Neural progenitor cell (in vitro differentiated cells): ENCODE data around the gene NRG2. TPM values are rescaled to one million over a fixed set of nuclear protein-coding genes. Genes with fewer than 3 reads are reported as not detected.

ENCODE experiments used
- DNase-seq: peaks from one replicate; pipeline ENCODE4 v3.0.0-alpha.2; 2016; ENCODE audit warnings: low spot score
- H2AFZ ChIP-seq: fragments of 200-600 bp; sonication (generic); replicated peaks from 2 replicates; pipeline ENCODE4 v1.6.1; 2016; ENCODE audit warnings: antibody characterized with exemption
- H3F3A ChIP-seq: fragments of 200-600 bp; sonication (generic); 2 replicates; pipeline ENCODE4 v1.6.1; 2016; ENCODE audit warnings: antibody characterized with exemption, low read depth
- H3K27ac ChIP-seq: fragments of 200-600 bp; sonication (generic); 2 replicates; pipeline ENCODE4 v1.5.1; 2016; ENCODE audit warnings: mild to moderate bottlenecking
- H3K27me3 ChIP-seq: fragments of 200-600 bp; sonication (generic); 2 replicates; pipeline ENCODE4 v1.6.1; 2016; ENCODE audit warnings: mild to moderate bottlenecking, moderate library complexity
- H3K36me3 ChIP-seq: fragments of 200-600 bp; sonication (generic); 2 replicates; pipeline ENCODE4 v1.5.1; 2016
- H3K4me1 ChIP-seq: fragments of 200-600 bp; sonication (generic); 2 replicates; pipeline ENCODE4 v1.6.1; 2016; ENCODE audit warnings: mixed run types
- H3K4me2 ChIP-seq: fragments of 200-600 bp; sonication (generic); 2 replicates; pipeline ENCODE4 v1.6.1; 2016
- H3K4me3 ChIP-seq: fragments of 200-600 bp; sonication (generic); 2 replicates; pipeline ENCODE4 v1.5.1; 2016
- H3K79me2 ChIP-seq: fragments of 200-600 bp; sonication (generic); 2 replicates; pipeline ENCODE4 v1.6.1; 2016; ENCODE audit warnings: low read depth
- H3K9ac ChIP-seq: fragments of 200-600 bp; sonication (generic); 2 replicates; pipeline ENCODE4 v1.6.1; 2016
- H3K9me3 ChIP-seq: fragments of 200-600 bp; sonication (generic); 2 replicates; pipeline ENCODE4 v1.5.1; 2016; ENCODE audit warnings: low read depth
- H4K20me1 ChIP-seq: fragments of 200-600 bp; sonication (generic); 2 replicates; pipeline ENCODE4 v1.6.1; 2016; ENCODE audit warnings: low read depth
- H3K27ac Mint-ChIP-seq: 3 replicates; pipeline ENCODE4 v1.8.0; 2021; ENCODE audit warnings: mixed read lengths
- H3K27me3 Mint-ChIP-seq: 2 replicates; pipeline ENCODE4 v1.8.0; 2022; ENCODE audit warnings: low read depth, mild to moderate bottlenecking, inconsistent platforms, moderate library complexity, mixed read lengths; ENCODE audit not compliant: insufficient read depth
- H3K36me3 Mint-ChIP-seq: 3 replicates; pipeline ENCODE4 v1.8.0; 2021; ENCODE audit warnings: mixed read lengths
- H3K4me1 Mint-ChIP-seq: 3 replicates; pipeline ENCODE4 v1.8.0; 2021; ENCODE audit warnings: mixed read lengths
- H3K4me3 Mint-ChIP-seq: 3 replicates; pipeline ENCODE4 v1.8.0; 2021; ENCODE audit warnings: mild to moderate bottlenecking, moderate library complexity, mixed read lengths
- H3K9me3 Mint-ChIP-seq: 3 replicates; pipeline ENCODE4 v1.8.0; 2020; ENCODE audit warnings: mixed read lengths
- EZH2 ChIP-seq: fragments of 200-600 bp; sonication (generic); IDR thresholded peaks from 2 replicates; pipeline ENCODE4 v1.6.1; 2017; ENCODE audit warnings: antibody characterized with exemption, mild to moderate bottlenecking, moderate library complexity
- EZH2phosphoT487 ChIP-seq: fragments of 200-600 bp; sonication (generic); IDR thresholded peaks from 2 replicates; pipeline ENCODE4 v1.6.1; 2017; ENCODE audit warnings: antibody characterized with exemption
- total RNA-seq: library from RNA; depleted of rRNA; stranded (reverse); fragments of >200 nt; gene quantifications from 2 replicates; pipeline ENCODE4 v1.2.3, GENCODE V29; 2015; ENCODE audit warnings: low replicate concordance
- TF ChIP-seq, protein P1 (sequence below): fragments of 200-600 bp; sonication (generic); IDR thresholded peaks from 2 replicates; pipeline ENCODE4 v1.5.1; 2017; ENCODE audit warnings: antibody characterized with exemption, mild to moderate bottlenecking

Gene NRG2
- total RNA-seq, 1 donor from 2014 or later: 0.13 TPM

DNA sequence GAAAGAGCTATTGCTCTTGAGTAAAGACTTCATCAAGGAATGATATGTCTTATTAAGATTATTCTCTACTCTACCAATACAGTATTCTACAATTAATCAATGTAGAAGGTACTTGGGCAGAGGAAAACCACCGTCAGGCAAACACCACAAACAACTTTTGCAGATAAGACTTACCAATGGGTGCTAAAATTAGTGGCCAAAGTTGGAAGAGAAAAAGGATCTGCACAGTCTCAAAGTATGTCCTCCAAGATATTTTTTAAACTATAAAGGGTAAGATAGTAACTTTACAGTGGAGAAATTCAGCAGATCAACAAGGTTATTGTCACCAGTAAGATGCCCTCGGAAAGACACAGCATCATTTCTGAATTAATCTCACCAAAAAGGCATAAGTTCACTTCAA, 38.9 kb downstream of the NRG2 start:
- no peaks in the 10 kb centered on the region for H3K4me1 Mint-ChIP-seq

DNA sequence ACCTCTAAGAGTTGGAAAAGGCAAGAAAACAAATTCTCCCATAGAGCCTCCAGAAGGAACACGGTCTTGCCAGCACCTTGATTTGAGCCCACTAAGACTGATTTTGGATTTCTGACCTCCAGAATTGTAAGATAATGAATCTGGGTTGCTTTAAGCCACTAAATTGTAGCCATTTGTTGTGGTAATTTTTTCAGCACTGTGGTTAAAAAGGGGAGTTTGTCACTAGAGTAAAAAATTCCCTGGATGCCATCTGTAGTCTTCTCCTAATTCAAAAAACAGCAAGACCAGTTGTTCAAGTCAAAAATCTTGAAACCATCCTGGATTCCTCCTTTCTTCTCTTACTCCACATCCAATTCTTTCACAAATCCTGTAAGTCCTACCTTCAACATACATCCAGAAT, 39.6 kb downstream of the NRG2 start:
- TF ChIP-seq, protein P1, sequence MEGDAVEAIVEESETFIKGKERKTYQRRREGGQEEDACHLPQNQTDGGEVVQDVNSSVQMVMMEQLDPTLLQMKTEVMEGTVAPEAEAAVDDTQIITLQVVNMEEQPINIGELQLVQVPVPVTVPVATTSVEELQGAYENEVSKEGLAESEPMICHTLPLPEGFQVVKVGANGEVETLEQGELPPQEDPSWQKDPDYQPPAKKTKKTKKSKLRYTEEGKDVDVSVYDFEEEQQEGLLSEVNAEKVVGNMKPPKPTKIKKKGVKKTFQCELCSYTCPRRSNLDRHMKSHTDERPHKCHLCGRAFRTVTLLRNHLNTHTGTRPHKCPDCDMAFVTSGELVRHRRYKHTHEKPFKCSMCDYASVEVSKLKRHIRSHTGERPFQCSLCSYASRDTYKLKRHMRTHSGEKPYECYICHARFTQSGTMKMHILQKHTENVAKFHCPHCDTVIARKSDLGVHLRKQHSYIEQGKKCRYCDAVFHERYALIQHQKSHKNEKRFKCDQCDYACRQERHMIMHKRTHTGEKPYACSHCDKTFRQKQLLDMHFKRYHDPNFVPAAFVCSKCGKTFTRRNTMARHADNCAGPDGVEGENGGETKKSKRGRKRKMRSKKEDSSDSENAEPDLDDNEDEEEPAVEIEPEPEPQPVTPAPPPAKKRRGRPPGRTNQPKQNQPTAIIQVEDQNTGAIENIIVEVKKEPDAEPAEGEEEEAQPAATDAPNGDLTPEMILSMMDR: no peak
- TF ChIP-seq EZH2phosphoT487 (no peak), EZH2 (no peak)
- Histone ChIP-seq H3F3A (no peaks in the 10 kb centered on the region), H3K9me3 (no peaks in the 10 kb centered on the region), H3K9ac (no peak overlapping the region), H2AFZ (no peak overlapping the region), H3K79me2 (no peaks in the 10 kb centered on the region), H3K4me2 (no peak overlapping the region), H3K4me1 (no peaks in the 10 kb centered on the region), H3K36me3 (no peaks in the 10 kb centered on the region), H3K4me3 (no peak overlapping the region), H3K27me3 (peaks cover 99% of the 10 kb centered on the region), H4K20me1 (no peaks in the 10 kb centered on the region), H3K27ac (no peak overlapping the region)
- DNase-seq: no peak
- no peaks in the 10 kb centered on the region for H3K36me3 Mint-ChIP-seq
- no peaks in the 10 kb centered on the region for H3K9me3 Mint-ChIP-seq
- H3K4me3 Mint-ChIP-seq: no peak overlapping the region
- H3K27ac Mint-ChIP-seq: no peak overlapping the region
- H3K27me3 Mint-ChIP-seq: no peaks in the 10 kb centered on the region
- no peaks in the 10 kb centered on the region for H3K4me1 Mint-ChIP-seq

More for the DNA sequence above, 38.9 kb downstream of the NRG2 start:
- Mint-ChIP-seq H3K9me3 (no peaks in the 10 kb centered on the region), H3K4me3 (no peak overlapping the region), H3K27ac (no peak overlapping the region), H3K27me3 (no peaks in the 10 kb centered on the region), H3K36me3 (no peaks in the 10 kb centered on the region)
- Histone ChIP-seq H4K20me1 (no peaks in the 10 kb centered on the region), H3K4me2 (no peak overlapping the region), H3F3A (no peaks in the 10 kb centered on the region), H3K27me3 (peaks cover 96% of the 10 kb centered on the region), H3K9ac (no peak overlapping the region), H3K4me1 (no peaks in the 10 kb centered on the region), H3K79me2 (no peaks in the 10 kb centered on the region), H3K9me3 (no peaks in the 10 kb centered on the region), H3K36me3 (no peaks in the 10 kb centered on the region), H3K4me3 (no peak overlapping the region), H3K27ac (no peak overlapping the region), H2AFZ (no peak overlapping the region)
- DNase-seq: no peak
- TF ChIP-seq, protein P1: no peak
- TF ChIP-seq EZH2: no peak
- no peak for TF ChIP-seq EZH2phosphoT487

DNA sequence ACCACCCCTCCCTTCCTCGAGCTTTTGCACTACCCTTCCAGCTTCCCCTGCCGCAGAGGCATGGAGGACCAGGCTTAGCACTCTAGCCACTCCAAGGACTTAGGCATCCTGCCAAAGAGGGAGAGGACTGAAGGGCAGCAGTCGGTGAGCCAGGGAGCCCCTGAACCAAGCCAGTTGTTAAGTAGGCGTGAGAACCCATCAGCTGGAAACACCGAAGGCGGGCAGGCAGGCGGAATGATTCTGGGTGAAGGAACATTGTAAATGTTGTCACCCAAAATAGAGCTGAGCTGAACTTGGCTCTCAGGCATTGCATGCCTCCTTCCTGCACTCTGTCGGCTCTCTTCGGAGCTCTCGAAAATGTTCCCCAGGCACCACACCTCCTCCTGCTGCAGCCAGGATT, 42.8 kb downstream of the NRG2 start:
- H3K4me1 ChIP-seq: no peaks in the 10 kb centered on the region
- no peak for DNase-seq
- H3K36me3 ChIP-seq: no peaks in the 10 kb centered on the region
- no peaks in the 10 kb centered on the region for H3K79me2 ChIP-seq
- no peaks in the 10 kb centered on the region for H3K27me3 Mint-ChIP-seq
- no peak overlapping the region for H3K27ac Mint-ChIP-seq
- TF ChIP-seq EZH2phosphoT487 (no peak), EZH2 (no peak)
- TF ChIP-seq, protein P1: no peak
- H3K27ac ChIP-seq: no peak overlapping the region
- H3F3A ChIP-seq: no peaks in the 10 kb centered on the region
- H3K4me3 ChIP-seq: no peak overlapping the region
- H3K4me3 Mint-ChIP-seq: no peak overlapping the region
- no peaks in the 10 kb centered on the region for H3K9me3 Mint-ChIP-seq
- peaks cover 87% of the 10 kb centered on the region for H3K27me3 ChIP-seq
- no peaks in the 10 kb centered on the region for H3K36me3 Mint-ChIP-seq
- no peaks in the 10 kb centered on the region for H3K4me1 Mint-ChIP-seq
- H3K4me2 ChIP-seq: no peak overlapping the region
- no peaks in the 10 kb centered on the region for H4K20me1 ChIP-seq
- no peak overlapping the region for H2AFZ ChIP-seq
- no peaks in the 10 kb centered on the region for H3K9me3 ChIP-seq
- H3K9ac ChIP-seq: no peak overlapping the region

DNA sequence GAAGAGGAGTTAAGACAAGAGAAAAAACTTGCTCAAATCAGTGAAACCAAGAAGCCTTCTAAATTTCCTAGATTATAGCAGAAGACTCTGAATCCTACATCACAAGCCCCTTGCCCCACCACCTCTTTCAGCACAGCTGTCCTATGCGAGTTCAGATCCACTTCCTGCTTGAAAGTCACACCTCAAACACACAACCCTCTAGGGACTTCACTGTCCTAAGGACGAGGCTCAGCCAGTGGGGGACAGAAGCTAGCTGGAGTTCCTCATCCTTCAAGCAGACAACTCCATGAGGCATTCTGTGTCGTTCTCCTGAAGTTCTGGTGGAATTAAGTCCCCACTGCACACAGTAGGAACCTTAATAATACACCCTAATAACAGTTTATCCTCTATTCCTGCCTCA, 44.3 kb downstream of the NRG2 start:
- no peak overlapping the region for H3K4me2 ChIP-seq
- H3K27me3 ChIP-seq: peaks cover 87% of the 10 kb centered on the region
- Mint-ChIP-seq H3K27ac (no peak overlapping the region), H3K4me1 (no peaks in the 10 kb centered on the region), H3K36me3 (no peaks in the 10 kb centered on the region), H3K4me3 (no peak overlapping the region), H3K27me3 (no peaks in the 10 kb centered on the region), H3K9me3 (no peaks in the 10 kb centered on the region)
- no peaks in the 10 kb centered on the region for H4K20me1 ChIP-seq
- no peak overlapping the region for H3K9ac ChIP-seq
- H3K9me3 ChIP-seq: no peaks in the 10 kb centered on the region
- H3K27ac ChIP-seq: no peak overlapping the region
- no peaks in the 10 kb centered on the region for H3K4me1 ChIP-seq
- DNase-seq: no peak
- no peaks in the 10 kb centered on the region for H3K79me2 ChIP-seq
- no peaks in the 10 kb centered on the region for H3F3A ChIP-seq
- no peaks in the 10 kb centered on the region for H3K36me3 ChIP-seq
- H2AFZ ChIP-seq: no peak overlapping the region
- TF ChIP-seq EZH2 (no peak), EZH2phosphoT487 (no peak)
- TF ChIP-seq, protein P1: no peak
- no peak overlapping the region for H3K4me3 ChIP-seq
